HG03139 (cell line): ENCODE measurements around the gene NUDT1.

Experiments used
- ATAC-seq: cut with Tn5 transposase; IDR thresholded peaks from one replicate; pipeline ENCODE4 v1.9.1; 2021; ENCODE audit not compliant: unreplicated experiment

Gene NUDT1

GRCh38 chr7:2295936-2296620, 54.1 kb downstream of the NUDT1 start:
- no peak for ATAC-seq

GRCh38 chr7:2296832-2297231, 54.8 kb downstream of the NUDT1 start:
- ATAC-seq = no peak

GRCh38 chr7:2299131-2299829, 57.3 kb downstream of the NUDT1 start:
- ATAC-seq = peak; percentile 39

GRCh38 chr7:2299870-2300512, 58.0 kb downstream of the NUDT1 start:
- no peak for ATAC-seq
